ENCODE data around the gene EIF2AK2.

The EIF2AK2 gene

GRCh38 chr2:37188570-37188969 is 31.8 kb upstream of the EIF2AK2 start, which contains the start of gene SULT6B1:
SULT6B1 (minus strand) TSS chr2:37188670; CDS start chr2:37188640, 30 bp downstream.
- no peak within 1 kb of the TSS for H3K4me3 ChIP-seq (ENCODE audit: low read length)
- no peak for DNase-seq (ENCODE audit: low read depth)
- no peak for TF ChIP-seq CTCF (conservative IDR thresholded peaks at IDR 0.05; ENCODE audit: low read length)

GRCh38 chr2:37181726-37182684 is 25.2 kb upstream of the EIF2AK2 start:
- no peak for TF ChIP-seq CTCF (conservative IDR thresholded peaks at IDR 0.05; ENCODE audit: low read length)
- peak; percentile 29 for DNase-seq (ENCODE audit: low read depth)

GRCh38 chr2:37180640-37181039 is 23.9 kb upstream of the EIF2AK2 start:
- H3K4me3 ChIP-seq (ENCODE audit: low read length), result no peak overlapping the region
- TF ChIP-seq CTCF (conservative IDR thresholded peaks at IDR 0.05; ENCODE audit: low read length), result no peak
- no peak for DNase-seq (ENCODE audit: low read depth)

More at GRCh38 chr2:37181726-37182684, 25.2 kb upstream of the EIF2AK2 start:
- no peak overlapping the region for H3K4me3 ChIP-seq (ENCODE audit: low read length)

DNA sequence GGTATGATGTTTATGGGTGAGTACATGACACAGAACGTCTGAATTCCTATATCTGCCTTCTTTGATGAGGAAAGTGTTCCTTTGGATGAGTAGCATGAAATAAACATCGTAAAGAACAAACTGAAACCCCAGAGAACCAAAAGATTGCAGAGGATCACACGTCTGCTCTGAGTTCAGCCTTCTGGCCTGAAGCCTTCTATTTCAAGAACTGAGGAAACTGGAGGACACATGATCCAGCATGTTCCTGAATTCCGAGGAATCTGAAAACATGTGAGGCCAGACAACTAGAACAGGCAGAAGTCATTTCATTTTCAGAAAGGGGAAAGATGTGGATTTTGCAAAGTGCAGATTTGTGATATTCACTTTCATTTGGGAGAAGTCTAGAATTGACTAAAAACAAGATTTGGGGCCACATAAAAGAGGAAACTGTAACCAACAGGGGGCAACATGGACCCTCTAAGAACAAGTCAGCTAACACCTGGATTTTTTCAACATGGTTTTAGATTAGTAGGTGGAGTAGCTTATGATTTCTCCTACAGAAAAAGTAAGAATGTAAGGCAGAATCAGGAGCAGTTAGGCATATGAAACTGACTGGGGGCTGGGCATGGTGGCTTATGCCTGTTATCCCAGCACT is 23.3 kb upstream of the EIF2AK2 start:
- no peak overlapping the region for H3K4me3 ChIP-seq (ENCODE audit: low read length)
- peak; percentile 18 for DNase-seq (ENCODE audit: low read depth)
- 0 out of 2 replicates have a peak, but pooled peaks have one; percentile 4 for TF ChIP-seq CTCF (conservative IDR thresholded peaks at IDR 0.05; ENCODE audit: low read length)

DNA sequence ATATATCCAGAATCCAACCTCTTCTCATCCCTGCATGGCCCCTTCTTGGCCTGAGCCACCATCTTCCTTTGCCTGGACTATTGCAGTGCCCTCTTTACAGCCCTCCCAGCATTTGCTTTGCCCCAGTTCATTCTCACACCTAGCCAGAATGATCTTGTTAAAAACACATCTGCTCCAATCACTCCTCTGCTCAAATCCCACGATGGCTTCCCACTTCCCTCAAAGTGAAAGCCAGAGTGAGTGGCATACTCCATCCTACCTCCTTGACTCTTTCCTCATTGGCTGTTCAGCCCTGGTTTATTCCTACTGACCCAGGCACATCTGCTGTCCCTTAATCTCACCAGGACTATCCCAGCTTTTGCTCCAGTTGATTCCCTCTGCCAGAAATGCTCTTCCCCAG is 17.0 kb upstream of the EIF2AK2 start:
- no peak for DNase-seq (ENCODE audit: low read depth)
- no peak overlapping the region for H3K4me3 ChIP-seq (ENCODE audit: low read length)
- no peak for TF ChIP-seq CTCF (conservative IDR thresholded peaks at IDR 0.05; ENCODE audit: low read length)

- DNase-seq (ENCODE audit: low read depth), result no peak
- TF ChIP-seq CTCF (conservative IDR thresholded peaks at IDR 0.05; ENCODE audit: low read length), result no peak
- H3K4me3 ChIP-seq (ENCODE audit: low read length), result no peak overlapping the region
Measured at GRCh38 chr2:37171624-37171950, 14.8 kb upstream of the EIF2AK2 start.

Measured in AG10803 (cell line).